NCI-H187 (cell line): ENCODE results near the gene HHAT.
"Not testable (repeated sequence)": the region's sequence is repeated elsewhere in the genome, so short reads cannot be mapped to it uniquely, and the experiment has no call there.

Source experiments
- DNase-seq, 2 experiments: peaks; one replicate each; lab custom pipeline; 2025; lab: John Stamatoyannopoulos, UW

HHAT gene

DNA sequence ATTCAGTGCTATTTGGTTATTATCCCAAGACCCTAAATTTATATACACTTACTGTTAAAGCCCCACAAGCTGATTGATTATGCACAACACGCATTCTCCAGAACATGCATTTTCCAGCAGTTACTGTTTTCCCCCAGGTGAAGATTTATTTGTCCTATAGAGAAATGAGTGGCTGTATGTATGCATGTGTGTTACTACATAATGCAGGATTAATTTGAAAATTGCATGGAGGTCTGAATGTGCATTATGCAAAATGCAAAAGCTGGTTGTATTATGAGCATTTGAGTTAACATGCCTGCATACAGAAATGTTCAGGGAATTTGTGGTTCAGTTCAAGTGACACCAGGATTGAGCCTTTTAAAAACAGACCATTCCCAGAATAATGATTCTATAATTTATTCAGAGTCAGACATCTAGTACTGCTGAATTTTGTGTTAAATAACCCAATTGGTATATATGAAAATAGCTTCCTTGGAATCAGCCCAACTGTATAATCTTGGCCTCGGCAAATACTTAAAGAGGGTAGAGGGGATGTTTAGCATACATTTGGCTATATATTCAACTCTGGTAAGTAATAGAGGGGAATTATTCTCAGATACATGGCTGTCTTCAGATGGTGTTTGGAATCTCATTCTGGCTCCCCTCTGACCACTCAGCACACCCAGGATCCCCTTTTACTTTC is 320.0 kb downstream of the HHAT start:
- no peak for DNase-seq

DNA sequence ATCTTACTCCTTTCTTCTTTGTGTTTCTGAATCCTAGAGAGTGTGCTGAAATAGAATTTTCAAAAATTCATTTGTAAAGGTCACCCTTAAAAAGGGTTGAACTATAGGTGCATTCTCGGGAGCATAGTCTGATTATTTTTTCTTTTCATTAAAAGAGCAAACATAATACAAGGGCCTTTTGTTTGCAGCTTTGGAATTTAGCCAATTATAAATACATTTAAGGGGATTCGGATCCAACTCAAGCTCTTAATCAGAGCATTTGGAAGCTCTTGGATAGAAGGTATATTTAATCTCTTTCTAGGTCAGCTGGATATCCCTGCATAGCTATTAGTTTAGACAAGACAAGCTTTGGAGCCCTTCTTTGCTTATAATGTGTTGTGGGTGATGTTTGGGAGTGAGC is 321.7 kb downstream of the HHAT start:
- no peak for DNase-seq

DNA sequence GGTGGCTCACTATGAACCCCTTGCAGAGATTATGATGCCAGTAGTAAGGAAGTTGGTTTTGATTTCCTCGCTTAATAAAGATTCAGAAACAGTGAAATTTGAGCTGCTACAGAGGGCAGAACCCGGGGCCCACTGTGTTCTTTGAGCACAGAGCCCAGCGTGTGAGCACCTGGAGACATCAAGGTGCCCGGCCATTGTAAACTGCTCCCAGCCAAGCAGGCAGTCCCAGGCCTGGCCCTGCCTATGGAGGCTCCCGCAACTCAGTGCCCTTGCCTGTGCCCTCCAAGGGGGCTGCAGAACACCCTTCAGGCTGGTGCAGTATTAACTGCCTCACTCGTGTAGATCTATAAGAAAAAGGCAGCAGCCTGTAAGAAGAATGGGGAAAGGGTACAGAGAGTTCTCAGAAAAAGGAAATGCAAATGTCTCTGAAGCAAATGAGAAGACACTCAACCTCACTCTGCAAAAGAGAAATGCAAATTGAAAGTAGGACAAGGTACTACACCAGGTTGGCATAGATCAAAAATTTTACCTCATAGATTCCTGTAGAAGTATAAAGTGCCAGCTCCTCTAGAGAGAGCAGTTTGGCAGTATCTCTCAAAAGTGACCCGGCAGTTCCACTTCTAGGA is 323.7 kb downstream of the HHAT start:
- DNase-seq = no peak

DNA sequence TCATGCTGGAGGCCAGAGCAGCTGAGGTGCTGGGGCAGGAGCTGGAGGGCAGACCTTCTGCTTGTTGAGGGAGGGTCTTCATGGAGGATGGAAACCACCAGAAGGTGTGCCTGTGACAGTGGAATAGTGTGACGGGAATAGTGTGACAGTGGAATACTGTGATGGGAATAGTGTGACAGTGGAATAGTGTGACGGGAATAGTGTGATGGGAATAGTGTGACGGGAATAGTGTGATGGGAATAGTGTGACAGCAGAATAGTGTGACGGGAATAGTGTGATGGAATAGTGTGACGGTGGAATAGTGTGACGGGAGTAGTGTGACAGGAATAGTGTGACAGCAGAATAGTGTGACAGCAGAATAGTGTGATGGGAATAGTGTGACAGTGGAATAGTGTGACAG is 325.1 kb downstream of the HHAT start:
- no peak for DNase-seq

DNA sequence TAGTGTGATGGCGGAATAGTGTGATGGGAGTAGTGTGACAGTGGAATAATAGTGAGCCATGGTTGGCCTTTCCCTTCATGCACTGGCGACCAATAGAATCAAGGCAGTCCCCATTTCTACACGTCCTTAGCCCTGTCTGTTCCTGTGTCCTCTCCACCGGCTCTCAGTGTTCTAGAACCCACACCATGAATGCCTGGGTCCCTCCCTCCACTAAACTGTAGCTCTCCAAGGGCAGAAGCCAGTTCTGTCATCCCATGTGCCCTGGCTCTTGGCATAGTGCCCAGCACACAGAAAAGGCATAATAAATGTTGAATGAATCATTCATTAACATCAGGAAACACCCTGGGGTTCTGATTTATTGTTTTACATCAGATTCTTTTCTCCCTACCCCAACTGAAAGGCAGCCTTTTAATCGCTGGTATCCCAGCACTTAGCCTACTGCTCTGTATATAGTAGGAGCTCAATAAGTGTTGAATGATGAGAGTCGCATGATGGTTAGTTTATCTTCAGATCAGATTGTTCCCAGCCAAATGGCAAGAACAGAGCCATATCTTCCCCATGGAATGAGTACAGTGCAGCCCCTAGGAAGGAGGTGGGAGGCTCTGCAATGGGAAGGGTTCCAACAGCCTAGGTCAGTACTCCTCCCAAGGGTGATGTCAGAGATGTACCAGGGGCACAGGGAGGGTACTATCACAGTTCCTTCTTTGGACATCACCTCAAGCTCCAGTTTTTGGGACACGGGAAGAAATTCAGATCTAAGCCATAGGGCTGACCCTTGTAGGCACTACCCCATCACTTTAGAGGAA is 325.7 kb downstream of the HHAT start:
- no peak for DNase-seq

DNA sequence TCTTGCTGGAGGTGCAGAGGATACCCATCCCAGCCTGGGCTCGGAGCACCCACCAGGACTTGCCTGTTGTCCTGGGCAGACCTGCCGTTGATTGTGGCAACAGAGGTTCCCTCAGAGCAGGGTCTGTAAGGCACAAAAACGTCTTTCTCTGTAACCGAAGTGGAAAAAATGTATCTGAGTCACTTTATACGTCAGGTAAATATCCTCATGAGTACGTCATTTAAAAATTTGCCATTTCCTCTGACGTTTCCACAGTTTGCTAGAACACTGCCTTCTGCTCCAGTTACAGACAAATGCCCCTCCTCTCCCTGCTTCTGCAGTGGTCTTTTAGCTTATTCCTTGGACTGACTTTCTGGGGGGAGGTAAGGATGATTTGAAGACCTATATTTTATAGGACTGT is 326.8 kb downstream of the HHAT start:
- DNase-seq = no peak

DNA sequence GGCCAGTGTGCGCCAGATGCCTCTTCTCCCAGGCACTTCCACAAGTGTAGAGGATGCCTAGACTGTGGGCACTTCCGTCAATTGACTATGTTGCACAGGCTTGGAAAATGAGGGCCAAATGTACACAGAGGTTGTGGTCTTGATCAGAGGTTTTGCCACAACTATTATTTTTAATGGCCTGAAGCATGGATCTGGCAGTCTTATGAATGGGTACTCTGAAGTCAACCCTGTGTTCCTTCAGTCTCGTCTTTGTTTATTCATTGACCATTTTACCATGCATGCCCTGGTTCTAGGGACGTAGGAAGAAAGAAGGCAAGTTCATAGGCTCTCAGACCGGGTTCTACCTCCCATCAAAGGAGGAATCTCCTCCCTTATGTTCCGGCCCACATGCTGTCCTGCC is 329.1 kb downstream of the HHAT start:
- DNase-seq = no peak

DNA sequence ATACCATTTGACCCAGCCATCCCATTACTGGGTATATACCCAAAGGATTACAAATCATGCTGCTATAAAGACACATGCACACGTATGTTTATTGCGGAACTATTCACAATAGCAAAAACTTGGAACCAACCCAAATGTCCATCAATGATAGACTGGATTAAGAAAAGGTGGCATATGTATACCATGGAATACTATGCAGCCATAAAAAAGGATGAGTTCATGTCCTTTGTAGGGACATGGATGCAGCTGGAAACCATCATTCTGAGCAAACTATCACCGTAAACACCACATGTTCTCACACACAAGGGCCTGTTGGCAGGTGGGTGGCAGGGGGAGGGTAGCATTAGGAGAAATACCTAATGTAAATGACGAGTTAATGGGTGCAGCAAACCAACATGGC is 332.8 kb downstream of the HHAT start:
- not testable (repeated sequence) for DNase-seq

DNA sequence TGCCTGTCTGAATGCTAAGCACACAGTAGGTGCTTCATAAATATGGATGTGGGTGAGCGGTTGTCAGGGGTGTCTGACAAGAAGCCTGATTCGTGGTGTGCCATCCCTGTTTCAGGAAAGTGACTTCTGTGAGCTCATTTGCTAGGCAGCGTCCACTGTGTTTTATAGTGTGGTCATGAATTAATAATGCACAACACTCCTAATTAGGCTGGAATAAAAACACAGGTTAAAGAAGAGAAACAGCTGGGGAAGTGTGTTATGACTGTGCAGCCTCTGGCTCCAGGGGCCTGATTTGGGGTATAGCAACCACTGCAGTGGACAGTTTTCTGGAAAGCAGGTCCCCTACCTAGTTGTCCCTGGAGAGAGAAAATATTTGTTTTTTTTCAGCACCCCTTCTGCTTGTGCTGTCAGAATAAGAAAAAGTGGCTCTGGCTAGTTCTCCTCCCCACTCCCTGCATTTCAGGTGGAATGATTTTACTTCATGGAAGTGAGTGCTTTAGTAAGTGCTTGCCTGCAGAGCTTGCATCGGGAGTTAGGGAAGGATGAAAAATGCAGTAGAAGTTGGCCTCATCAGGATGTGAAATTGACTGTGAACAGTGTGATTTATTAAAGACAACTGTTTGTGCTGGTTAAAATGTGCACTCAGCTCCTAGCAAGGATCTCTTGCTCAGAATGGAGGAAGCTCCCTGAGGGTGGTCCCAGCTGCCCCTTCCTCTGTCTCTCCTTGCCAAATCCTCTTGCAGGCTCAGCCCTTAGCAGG is 333.8 kb downstream of the HHAT start:
- no peak for DNase-seq

DNA sequence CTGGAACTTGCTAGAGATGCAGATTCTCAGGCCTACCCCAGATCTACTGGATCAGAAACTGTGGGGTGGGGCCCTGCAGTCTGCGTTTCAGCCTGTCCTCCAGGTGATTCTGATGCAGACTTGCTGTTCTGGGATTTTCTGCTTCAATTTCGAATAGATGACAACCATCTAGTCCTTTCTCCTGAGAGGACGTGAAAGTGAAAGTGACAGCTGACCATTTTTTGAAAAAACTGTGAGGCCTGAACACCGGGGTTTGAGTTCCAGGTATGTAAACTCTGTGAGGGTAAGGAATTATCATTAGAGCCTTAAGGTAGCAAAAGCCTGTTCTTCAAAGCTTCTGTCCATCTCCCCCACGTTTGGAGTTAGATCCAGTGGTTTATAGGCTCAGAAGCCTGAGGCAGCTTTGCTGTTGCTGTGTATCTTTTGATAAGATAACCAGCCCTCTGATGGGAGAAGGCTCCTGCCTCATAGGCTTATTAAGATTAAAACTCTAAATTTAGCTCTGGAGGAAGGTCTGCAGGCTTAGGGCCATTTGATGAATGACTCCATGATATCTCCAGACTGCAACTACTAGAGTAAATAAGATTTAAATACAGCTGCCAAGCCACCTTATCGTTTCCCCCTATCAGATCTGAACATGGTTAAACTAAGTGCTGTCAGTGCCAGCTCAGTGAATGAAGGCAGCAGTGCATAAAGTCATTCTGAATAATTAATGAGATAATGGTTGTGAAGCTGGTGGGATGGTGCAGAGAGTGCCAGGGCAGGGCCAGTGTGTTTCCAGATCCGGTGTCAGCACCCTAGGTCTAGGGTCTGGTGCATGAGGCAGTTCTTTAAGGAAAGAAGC is 335.2 kb downstream of the HHAT start:
- no peak for DNase-seq

DNA sequence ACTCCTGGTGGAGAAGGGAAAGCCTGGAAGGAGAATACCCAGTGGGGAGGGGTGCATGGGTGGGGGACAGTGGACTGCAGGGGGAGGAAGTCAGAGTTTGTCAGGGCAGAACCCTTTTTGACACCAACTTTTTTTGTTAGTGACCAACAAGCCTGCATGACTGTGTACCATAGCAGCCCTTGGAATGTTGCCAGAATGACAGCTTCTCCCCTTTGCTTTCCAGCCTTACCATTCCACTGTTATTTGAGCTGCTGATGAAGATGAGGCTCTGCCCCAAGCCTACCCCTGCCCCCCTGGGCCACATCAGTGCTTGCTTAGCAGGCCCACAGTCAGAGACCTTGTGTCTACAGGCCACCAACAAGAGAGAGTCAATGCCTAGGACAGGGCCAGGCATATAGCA is 341.2 kb downstream of the HHAT start:
- no peak for DNase-seq

DNA sequence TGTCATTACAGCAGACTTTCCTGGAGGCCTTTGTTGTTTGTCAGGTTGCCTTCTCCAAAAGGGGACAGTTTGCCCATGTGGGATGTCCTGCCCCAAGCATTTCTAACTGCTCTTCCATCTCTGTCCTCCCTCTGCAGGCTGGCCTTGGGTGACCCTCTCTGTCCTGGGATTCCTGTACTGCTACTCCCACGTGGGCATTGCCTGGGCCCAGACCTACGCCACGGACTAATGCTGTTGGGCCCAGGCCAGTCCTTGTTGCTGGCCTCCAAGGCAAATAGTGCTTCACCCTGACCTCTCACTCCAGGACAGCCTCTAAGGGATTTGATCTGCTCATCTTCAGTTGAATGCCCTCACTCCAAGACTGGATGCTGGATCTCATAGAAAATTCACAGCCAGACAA is 345.4 kb downstream of the HHAT start:
- no peak for DNase-seq

DNA sequence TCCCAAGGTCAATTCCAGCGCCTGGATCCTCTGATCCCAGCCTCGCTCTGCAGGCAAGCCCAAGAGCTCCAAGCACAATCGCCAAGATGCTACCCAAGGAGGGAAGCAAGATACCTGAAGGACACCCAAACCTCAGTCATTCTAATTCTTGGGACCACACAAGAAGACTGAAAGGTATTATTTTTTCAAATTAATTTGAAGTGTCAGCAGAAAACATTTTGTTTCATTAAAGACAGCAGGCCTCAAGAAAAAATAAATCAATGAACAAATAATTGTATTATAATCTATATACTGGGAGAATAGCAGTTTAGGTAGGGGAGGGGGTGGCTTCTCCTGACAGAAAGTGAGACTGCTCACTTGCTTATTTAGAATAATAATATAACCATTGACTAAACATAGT is 347.8 kb downstream of the HHAT start:
- no peak for DNase-seq

DNA sequence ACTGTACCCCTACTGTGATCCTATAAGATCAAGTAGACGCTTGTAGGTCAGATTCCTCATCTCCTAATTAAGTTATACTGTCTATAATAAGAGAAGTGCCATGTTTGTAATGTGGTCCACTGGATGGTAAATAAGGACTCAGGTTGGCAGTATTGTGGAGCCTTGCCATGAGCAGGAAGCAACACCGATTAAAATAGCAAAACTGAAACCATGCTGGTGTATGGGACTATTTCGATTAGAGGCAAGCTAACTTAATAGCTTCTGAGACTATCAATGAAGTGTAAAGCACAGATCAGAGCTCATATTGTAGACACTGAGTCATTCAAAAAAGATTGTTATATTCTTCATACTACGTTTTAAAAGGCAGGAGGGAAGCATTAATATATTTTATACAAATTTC is 348.8 kb downstream of the HHAT start:
- DNase-seq = no peak

DNA sequence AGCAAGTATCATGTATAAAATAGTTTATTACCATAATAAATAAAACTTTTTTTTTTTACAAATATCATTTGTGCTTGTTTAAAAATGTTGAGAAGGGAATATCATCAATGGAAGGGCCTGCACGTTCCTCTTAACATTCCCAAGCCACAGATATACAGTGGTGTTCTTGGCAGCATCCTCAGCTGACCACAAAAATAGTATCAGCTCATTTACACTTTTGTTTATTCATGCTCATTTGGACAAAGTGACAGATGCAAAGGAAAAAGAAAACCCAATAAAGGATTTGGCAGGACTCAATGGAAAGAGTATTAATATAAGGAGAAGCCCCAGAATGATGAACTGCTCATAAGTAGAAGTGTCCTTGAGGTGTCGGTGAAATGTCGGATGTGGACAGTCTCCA is 349.6 kb downstream of the HHAT start:
- DNase-seq = no peak

DNA sequence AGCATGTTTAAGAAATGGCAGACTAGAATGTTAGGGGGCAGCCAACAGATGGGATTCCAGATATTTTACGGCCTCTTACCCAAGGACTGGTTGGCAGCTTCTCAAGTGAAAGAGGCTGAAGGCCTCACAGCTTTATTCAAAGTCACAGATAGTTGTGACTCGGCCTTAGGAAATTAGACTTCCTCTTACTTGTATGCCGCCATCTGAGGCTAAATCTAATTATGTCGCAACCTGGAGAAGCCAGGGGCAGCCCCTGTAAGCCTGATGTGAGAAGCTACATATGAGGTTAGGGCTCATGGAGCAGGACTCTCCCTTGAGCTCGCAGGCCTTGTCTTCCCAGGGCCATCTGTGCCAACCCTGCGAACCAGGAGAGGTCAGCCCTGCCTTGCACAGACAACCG is 352.5 kb downstream of the HHAT start:
- no peak for DNase-seq

DNA sequence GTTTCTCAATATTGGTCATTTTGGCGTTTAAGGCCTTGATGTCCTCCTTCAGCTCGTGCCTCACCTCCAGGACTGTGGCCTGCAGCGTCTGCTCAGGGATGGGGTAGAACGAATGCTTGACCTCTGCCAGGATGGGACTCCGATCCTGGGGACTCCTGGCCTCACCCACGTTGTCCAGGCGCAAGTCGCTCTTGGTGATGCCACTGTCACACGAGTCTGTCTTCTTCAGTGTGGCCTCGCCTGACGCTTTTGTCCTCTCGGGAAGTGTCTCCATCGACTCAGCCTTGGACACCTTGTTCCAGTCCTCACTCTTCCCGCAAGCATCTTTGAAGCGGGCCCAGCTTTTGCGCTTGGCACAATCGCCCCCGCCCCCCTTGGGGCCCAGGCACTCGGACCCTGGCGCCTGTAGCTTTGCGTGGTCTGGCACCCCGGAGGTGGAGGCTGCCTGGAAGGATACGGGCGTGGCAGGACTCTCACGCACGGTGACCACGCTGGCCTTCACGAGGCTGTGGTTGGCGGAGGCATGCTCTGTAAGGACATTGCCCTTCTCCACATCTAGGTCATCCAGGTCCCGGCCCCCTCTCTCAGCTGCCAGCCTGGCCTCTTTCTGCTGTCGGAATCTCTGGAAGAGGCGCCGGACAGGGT is 354.8 kb downstream of the HHAT start:
- no peak for DNase-seq

DNA sequence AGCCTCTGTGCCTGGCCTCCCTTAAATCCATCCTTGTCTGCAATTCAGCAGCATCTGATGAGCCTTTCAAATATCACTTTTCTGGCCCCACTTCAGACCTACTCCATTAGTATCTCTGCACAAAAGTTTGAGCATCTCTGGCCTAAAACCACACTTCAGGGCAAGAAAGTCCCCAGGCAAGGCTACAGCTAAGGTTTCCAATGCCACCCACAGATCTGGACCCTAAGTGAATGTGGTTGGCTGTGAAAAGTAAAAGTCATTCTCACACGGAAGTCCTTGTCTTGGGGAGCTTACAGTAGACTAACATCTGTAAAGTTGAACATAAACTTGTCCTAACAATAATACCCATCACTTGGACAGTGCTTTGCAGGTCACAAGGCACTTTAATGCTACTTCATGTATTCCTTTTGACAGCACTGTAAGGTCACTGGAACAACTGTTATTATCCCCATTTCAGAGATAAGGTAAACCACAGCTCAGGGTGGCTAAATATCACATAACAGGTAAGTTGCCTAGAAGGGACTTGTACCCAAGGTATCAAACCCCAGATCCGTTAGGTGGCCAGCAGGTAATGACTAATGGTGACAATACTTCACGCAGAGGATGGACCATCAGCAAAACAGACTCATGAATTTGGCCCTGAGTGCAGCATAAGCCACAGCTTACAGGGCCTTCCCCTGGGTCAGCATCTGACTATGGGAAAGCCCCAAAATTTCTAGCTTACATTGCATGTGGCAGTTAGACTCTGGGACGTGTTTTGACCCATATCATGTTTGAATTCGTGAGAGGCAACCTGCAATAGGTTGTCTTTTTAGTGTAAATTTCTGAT is 356.0 kb downstream of the HHAT start:
- no peak for DNase-seq

DNA sequence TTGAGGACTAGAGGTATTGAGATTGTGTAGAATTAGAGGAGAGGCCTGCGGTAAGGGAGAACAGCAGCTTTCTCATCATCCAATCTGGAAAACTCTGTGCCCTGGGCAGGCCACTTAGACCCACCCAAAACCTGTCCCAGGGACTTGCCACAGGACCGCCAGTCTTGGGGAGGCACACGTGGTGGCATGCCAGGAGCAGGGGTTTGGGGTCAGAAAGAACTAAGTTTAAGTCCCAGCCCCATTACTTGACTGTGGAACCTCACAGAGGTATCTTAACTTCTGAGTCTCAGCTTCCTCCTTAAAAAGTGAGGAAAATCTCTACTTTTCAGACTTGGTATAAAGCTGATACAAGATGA is 356.6 kb downstream of the HHAT start:
- DNase-seq = no peak

DNA sequence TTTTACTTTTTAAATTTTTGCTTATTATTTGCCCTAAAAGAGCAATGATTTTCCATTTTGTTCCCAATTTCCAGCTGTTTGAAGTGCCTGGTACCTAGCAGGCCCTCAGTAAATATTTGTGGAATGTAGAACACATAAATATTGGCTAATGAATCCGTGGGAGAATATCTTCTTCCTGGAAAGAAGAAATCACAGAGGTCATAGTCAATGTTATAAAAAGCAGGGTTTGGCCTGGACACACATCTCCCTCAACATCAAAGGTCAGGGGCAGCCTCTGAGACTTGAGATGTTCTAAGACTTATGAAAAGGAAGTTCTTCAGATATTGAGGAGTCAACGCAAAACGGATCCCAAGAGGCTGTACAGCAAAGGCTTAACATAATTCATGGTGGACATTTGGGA is 358.1 kb downstream of the HHAT start:
- no peak for DNase-seq
